ENCODE results near the gene NKAP. TPM values are rescaled to one million over a fixed set of nuclear protein-coding genes. Genes with fewer than 3 reads are reported as not detected.

Gene NKAP
- total and polyA plus RNA-seq, 9 of the 15 experiments (the other 6 are each of a cell fraction or from before 2014, with no cell fraction given): 3.1 to 8.3 (median 7.0) TPM

DNA sequence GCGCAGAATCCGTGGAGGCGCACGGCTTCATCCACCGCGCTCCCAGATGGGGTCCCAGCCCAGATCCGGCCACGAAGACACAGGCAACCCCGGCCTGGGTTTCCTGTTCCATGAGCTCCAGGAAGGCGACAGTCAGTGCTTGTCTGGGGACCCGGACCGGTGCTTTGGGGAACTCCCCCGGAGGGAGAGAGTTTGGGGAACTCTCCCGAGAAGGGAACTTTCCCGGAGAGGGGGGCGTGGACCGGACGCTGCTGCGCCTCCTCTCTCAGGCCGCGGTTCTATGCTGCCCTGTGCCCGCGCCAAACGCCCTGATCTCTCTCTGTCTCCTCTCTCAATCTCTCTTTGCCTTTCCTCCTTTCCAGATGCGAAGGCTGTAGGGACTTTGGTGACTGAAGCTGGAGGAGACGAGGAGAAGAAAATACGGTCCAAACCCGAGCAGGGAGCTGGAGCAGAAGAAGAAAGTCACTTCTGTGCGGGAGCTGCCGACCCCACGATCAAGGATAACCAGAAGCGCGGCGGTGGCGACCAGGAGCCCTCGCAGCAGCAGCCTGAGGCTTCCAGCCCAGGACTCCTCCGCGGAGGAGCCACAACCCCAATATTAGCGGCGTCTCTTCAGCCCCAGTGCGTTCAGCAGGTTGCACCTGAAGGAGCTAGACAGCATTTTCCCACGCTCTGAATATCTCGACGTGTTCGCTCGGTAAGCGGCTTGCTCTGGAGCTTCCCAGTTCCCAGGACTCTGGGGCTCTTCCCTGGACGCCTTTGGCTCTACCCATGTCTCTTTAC is 47.6 kb upstream of the NKAP start:
- Histone ChIP-seq H3K27me3 (ENCODE audit: control insufficient read depth in 2 of 2, insufficient read depth in 2 of 2, low read length in 2 of 2) (peaks cover 32 to 48% of the 10 kb centered on the region in 2 experiments), H4K20me1 (replicated peaks; ENCODE audit: control insufficient read depth, insufficient read depth, low read length) (no peaks in the 10 kb centered on the region), H3K27ac (ENCODE audit: extremely low read depth, low read depth, low read length) (no peak overlapping the region), H3K4me2 (ENCODE audit: insufficient read depth, low read length) (no peak overlapping the region), H3K9me1 (ENCODE audit: control insufficient read depth, insufficient read depth, low read length) (no peaks in the 10 kb centered on the region), H3K9ac (ENCODE audit: insufficient read depth in 1 of 2, low read depth in 2 of 2, low read length in 2 of 2) (no peak overlapping the region), H2AFZ (ENCODE audit: low read depth, low read length) (no peak overlapping the region), H3K79me2 (ENCODE audit: control insufficient read depth, insufficient read depth, low read length) (no peaks in the 10 kb centered on the region), H3K4me3 (no peak overlapping the region), H3K36me3 (ENCODE audit: control insufficient read depth, insufficient read depth, low read length) (no peaks in the 10 kb centered on the region), H3K9me3 (replicated peaks; ENCODE audit: control insufficient read depth, insufficient read depth, low read depth, low read length) (no peaks in the 10 kb centered on the region), H3K4me1 (replicated peaks in 1 of 2; ENCODE audit: control insufficient read depth in 2 of 2, insufficient read depth in 2 of 2, low read length in 2 of 2) (peaks cover 0 to 13% of the 10 kb centered on the region in 2 experiments; a peak in 2 of 5 replicates)
- BruUV-seq (replicated peaks): no TSS peak
- DNase-seq (ENCODE audit: extremely low read depth in 1 of 4, low spot score in 3 of 4): no peak
- no peak for FAIRE-seq
- ChIA-PET POLR2A (interaction anchor here (0.6 to 2.1 kb wide), 3 partner anchors 10 to 613 kb away, joined by 3 to 6 read pairs (median 3); partner anchors contain the start of gene MCTS1), CTCF (ENCODE audit: low intra/inter-chr PET ratio) (no interaction called here)
- intact Hi-C loops (cut with micrococcal nuclease): no loop called here
- ATAC-seq: no peak; the same call in 2 of the 3 replicates
- TF ChIP-seq ZNF165 (CRISPR knock-in tag; IDR thresholded peaks at IDR 0.05; ENCODE audit: borderline replicate concordance) (no peak), ZNF134 (CRISPR knock-in tag; conservative IDR thresholded peaks at IDR 0.05) (no peak), DMBX1 (CRISPR knock-in tag; IDR thresholded peaks at IDR 0.05; ENCODE audit: borderline replicate concordance) (no peak)
- in situ Hi-C loops (cut with MboI): no loop called here
- 14% methylated on average over 21 of the region's 48 CpGs for WGBS (ENCODE audit: insufficient coverage, low coverage, missing lambda C conversion rate)

DNA sequence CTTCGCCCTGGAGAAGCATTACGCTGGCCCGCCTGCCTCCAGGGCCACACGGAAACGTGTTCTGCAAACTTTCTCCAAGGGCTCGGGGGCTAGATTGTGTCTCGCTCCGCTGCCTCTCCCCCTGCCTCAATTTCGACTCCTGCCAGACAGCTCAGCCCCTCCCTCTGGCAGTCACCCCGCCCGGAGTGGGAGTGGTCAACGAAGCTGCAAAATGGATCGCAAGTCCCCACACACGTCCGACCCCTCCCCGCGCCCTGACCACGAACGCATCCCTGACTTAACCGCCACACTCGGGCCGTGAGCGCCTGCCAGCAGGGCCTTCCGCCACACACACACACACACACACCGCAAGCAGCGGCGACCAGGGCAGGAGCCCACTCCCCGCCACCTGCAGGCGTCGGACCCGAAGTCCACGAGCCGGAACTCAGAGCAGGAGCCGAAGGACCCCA is 47.0 kb upstream of the NKAP start:
- peaks cover 0 to 13% of the 10 kb centered on the region in 2 experiments; a peak in 2 of 5 replicates for H3K4me1 ChIP-seq (replicated peaks in 1 of 2; ENCODE audit: control insufficient read depth in 2 of 2, insufficient read depth in 2 of 2, low read length in 2 of 2)
- in situ Hi-C loops (cut with MboI): no loop called here
- no peak overlapping the region for H3K4me2 ChIP-seq (ENCODE audit: insufficient read depth, low read length)
- H2AFZ ChIP-seq (ENCODE audit: low read depth, low read length): no peak overlapping the region
- intact Hi-C loops (cut with micrococcal nuclease): no loop called here
- H3K27me3 ChIP-seq (ENCODE audit: control insufficient read depth in 2 of 2, insufficient read depth in 2 of 2, low read length in 2 of 2): peaks cover 27 to 43% of the 10 kb centered on the region in 2 experiments; a peak in 4 of 5 replicates
- H4K20me1 ChIP-seq (replicated peaks; ENCODE audit: control insufficient read depth, insufficient read depth, low read length): no peaks in the 10 kb centered on the region
- no peak overlapping the region for H3K27ac ChIP-seq (ENCODE audit: extremely low read depth, low read depth, low read length)
- H3K9me3 ChIP-seq (replicated peaks; ENCODE audit: control insufficient read depth, insufficient read depth, low read depth, low read length): no peaks in the 10 kb centered on the region
- 18% methylated on average over 9 of the region's 34 CpGs for WGBS (ENCODE audit: insufficient coverage, low coverage, missing lambda C conversion rate)
- no peaks in the 10 kb centered on the region for H3K79me2 ChIP-seq (ENCODE audit: control insufficient read depth, insufficient read depth, low read length)
- TF ChIP-seq NFRKB (IDR thresholded peaks at IDR 0.05; ENCODE audit: low read depth): no peak
- TF ChIP-seq, protein P1, sequence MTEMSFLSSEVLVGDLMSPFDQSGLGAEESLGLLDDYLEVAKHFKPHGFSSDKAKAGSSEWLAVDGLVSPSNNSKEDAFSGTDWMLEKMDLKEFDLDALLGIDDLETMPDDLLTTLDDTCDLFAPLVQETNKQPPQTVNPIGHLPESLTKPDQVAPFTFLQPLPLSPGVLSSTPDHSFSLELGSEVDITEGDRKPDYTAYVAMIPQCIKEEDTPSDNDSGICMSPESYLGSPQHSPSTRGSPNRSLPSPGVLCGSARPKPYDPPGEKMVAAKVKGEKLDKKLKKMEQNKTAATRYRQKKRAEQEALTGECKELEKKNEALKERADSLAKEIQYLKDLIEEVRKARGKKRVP (CRISPR knock-in tag; IDR thresholded peaks at IDR 0.05): no peak
- TF ChIP-seq, protein P2, sequence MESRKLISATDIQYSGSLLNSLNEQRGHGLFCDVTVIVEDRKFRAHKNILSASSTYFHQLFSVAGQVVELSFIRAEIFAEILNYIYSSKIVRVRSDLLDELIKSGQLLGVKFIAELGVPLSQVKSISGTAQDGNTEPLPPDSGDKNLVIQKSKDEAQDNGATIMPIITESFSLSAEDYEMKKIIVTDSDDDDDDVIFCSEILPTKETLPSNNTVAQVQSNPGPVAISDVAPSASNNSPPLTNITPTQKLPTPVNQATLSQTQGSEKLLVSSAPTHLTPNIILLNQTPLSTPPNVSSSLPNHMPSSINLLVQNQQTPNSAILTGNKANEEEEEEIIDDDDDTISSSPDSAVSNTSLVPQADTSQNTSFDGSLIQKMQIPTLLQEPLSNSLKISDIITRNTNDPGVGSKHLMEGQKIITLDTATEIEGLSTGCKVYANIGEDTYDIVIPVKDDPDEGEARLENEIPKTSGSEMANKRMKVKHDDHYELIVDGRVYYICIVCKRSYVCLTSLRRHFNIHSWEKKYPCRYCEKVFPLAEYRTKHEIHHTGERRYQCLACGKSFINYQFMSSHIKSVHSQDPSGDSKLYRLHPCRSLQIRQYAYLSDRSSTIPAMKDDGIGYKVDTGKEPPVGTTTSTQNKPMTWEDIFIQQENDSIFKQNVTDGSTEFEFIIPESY (CRISPR knock-in tag; IDR thresholded peaks at IDR 0.05): peak; percentile 38; the same call in 1 of the 2 replicates
- no peak for DNase-seq (ENCODE audit: extremely low read depth in 1 of 4, low spot score in 3 of 4)
- ChIA-PET CTCF (ENCODE audit: low intra/inter-chr PET ratio) (no interaction called here), POLR2A (interaction anchor here (2.1 kb wide), 1 partner anchor 10 kb away, joined by 6 read pairs; no protein-coding TSS in a partner anchor)
- no peak overlapping the region for H3K9ac ChIP-seq (ENCODE audit: insufficient read depth in 1 of 2, low read depth in 2 of 2, low read length in 2 of 2)
- H3K4me3 ChIP-seq: no peak overlapping the region
- H3K9me1 ChIP-seq (ENCODE audit: control insufficient read depth, insufficient read depth, low read length): no peaks in the 10 kb centered on the region
- H3K36me3 ChIP-seq (ENCODE audit: control insufficient read depth, insufficient read depth, low read length): no peaks in the 10 kb centered on the region
- no peak for FAIRE-seq
- ATAC-seq: no peak
- BruUV-seq (replicated peaks): no TSS peak
